ENCODE data around the gene BDKRB2.

Gene BDKRB2

DNA sequence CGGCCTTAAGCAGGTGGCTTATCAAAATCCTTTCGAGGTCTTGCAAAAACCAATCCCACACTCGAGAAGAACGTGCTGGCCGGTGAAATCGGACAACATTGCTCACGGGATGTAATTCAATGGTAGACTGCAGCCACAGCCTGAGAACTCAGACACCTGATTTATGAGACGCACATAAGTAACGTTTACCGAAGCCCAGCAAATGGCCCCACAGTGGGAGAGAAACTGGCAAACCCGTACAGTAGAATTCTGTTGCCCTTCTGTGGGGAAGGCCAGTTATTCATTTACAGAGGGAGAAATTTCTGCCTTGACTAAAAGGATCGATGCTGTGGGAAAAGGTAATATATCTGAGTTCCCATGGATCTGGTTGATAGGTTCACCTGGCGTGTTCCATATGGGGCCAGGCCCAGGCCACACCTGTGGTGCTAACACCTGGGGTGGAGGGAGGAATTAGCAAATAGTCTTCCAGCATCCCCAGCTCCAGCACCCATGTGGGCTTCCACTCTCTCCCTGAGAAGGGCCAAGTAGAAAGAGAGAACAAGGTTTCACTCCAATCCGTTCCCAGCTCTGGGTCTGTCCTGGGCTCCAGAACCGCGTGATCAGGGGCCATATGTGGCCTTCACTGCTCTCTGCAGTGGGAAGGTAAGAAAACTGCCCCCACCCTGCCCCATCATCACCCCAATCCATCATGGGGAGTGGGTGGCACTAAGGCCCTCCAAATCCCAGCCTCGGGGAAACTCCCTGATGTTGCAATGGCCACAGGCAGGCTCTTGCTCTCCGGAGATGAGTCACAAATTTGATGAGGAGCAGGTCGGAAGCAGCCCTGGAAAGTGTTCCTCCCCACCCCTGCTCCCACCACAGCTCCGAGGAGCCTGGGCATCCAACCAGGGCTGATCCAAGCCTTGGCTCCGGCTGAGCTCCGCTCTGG, 64.1 kb downstream of the BDKRB2 start:
- in situ Hi-C loops (cut with MboI; ENCODE audit: low sequenced_read_pairs), result no loop called here

DNA sequence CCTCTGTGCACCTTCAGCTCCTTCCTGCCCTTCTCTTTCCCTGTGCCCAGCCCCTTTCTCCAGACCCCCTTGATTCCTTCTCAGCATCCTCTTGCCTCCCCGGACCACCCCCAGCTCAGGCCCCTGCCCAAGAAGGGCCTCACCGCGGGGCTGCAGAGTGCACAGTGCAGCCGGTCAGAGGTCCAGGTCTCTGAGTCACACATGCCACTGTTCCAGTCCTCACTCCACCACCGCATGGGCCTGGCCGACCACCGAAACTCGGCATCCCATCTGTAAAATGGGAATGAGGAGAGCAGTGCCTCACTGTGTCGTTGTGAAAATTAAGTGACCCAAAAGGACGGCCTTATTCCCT, 64.7 kb downstream of the BDKRB2 start:
- in situ Hi-C loops (cut with MboI; ENCODE audit: low sequenced_read_pairs), result no loop called here

DNA sequence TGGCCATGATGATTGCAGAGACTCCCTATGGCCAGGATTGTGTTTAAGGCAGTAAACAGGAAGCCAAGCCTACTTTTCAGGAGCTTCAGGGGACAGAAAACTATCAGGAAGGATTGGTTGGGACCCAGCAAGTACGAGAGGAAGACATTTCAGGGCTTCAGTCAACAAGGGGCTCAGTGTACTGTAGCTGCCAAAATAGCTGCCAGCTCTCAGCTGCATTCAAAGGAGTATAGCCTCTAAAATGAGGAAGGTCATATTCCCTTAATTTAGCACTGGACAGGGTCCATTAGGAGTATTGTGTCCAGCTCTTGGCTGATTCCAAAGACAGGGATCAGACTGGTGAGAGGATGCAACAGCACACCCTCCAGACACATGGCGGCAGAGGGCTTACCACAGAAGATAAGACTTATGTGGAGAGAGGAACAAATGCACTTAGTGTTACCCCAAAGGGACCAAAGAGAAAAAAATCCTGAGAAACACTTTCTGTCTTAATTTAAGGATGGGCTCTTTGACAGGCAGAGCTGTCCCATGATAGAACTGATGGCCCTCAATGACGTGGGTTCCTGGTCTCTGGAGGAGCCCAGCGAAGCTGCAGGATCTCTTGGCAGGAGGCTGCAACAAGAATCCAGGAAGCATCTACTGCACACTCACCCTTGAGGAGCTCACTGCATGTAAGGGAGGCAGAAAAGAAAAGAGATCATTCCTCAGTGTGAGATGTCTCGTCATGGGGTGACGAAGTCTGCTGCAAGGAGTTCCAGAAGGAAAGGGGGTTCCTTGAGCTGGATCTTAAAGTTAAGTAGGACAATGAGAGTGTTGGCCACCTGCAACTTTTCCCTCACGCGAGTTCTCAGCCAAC, 66.2 kb downstream of the BDKRB2 start:
- in situ Hi-C loops (cut with MboI; ENCODE audit: low sequenced_read_pairs), result no loop called here

DNA sequence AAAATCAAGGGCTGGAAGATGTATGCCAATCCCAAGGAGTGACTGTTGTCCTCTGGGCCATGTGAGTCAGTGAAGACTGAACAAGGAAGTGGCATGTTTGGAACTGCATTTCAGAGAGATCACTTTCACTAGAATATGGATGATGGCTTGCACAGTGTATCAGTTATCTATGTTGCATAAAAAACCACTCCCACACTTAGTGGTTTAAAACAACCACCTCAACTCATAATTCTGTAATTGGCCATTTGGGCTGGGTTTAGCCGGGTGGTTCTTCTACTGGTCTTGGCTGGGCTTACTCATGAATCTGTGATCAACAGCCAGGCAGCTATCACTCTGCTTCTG, 66.8 kb downstream of the BDKRB2 start:
- in situ Hi-C loops (cut with MboI; ENCODE audit: low sequenced_read_pairs), result no loop called here

DNA sequence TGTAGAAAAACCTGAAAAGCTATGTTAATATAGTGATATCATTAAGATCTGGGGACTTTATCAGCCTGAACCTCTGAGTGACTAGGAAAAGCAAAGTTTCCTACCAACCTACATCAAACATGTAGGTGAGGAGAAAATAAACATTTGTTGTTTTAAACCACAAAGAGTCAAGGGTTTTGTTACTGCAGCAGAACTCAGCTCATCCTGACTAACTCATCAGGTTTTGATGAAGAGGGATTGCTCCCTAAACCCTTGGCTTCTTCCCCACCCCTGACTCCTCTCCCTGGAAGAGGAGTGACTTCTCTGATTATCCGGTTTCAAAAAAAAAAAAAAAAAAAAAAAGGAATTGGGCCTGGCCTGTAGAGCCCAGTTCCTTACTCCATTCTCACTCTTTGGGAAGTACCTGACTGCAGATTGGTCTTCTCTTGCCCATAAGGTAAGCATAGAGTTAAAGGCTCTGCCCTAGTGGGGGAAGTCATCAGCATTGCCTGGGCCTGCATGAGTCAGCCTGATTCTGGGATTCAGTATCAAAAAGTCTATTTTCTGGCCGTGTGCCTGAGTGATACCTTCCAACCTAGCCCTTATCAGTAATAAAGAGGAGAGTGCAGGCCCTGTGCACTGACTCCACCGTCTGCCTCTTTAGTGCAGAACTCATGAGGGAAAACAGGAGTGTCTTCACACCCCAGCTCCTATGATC, 68.3 kb downstream of the BDKRB2 start:
- in situ Hi-C loops (cut with MboI; ENCODE audit: low sequenced_read_pairs), result no loop called here

DNA sequence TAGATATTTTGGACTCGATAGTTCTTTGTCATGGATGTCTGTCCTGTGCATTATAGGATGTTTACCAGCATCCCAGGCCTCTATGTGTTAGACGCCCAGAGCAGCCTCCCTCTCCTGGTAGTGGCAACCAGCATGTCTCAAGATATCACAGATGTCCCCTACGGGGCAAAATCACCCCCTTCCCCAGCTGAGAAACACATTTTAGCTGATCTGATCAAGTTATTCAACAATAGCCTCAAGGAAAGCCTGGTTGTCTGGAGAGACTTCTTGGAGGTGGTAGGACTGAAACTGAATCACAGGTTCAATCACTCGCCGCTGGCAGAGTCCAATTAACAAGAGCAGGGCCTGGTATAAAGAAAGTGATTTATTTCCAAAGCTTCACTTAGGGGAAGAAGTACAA, 69.0 kb downstream of the BDKRB2 start:
- in situ Hi-C loops (cut with MboI; ENCODE audit: low sequenced_read_pairs), result no loop called here

DNA sequence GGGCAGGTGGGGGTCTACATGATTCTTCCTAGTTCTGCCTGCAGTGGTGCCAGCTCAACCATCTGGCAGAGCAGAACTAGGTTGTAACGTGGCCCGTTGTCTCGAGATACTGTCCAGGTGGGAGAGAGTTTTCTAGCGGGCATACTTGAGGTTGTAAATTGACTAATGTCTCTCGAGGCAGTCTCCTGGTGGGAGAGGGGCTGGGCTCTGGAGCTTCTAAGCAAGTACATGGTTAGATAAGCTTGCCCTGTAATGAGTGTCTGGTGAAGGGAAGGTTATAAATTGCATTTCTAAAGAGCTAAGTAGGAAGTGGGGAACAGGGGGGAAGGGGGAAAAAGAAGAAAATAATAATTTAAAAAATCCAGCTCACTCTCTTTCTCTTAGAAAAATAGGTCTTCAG, 69.5 kb downstream of the BDKRB2 start:
- in situ Hi-C loops (cut with MboI; ENCODE audit: low sequenced_read_pairs), result no loop called here

DNA sequence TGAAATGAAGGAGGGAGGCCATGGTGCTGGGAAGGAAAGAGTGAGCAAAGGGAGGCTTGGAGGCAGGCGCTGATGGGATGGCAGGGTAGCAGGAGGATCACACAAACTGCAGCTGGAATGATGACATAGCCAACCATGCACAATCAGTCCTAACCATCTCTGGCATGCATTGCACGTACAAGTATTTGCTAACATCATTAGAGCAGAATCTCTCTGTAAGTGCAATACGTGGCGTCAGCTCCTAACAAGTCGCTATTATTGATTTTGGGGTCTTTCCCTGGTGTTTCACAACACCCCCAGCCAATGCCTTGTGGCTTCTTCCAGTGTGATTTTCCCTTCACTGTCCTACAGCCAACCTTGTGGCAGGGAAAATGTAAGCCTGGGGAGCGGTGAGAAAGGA, 69.9 kb downstream of the BDKRB2 start:
- in situ Hi-C loops (cut with MboI; ENCODE audit: low sequenced_read_pairs), result no loop called here

DNA sequence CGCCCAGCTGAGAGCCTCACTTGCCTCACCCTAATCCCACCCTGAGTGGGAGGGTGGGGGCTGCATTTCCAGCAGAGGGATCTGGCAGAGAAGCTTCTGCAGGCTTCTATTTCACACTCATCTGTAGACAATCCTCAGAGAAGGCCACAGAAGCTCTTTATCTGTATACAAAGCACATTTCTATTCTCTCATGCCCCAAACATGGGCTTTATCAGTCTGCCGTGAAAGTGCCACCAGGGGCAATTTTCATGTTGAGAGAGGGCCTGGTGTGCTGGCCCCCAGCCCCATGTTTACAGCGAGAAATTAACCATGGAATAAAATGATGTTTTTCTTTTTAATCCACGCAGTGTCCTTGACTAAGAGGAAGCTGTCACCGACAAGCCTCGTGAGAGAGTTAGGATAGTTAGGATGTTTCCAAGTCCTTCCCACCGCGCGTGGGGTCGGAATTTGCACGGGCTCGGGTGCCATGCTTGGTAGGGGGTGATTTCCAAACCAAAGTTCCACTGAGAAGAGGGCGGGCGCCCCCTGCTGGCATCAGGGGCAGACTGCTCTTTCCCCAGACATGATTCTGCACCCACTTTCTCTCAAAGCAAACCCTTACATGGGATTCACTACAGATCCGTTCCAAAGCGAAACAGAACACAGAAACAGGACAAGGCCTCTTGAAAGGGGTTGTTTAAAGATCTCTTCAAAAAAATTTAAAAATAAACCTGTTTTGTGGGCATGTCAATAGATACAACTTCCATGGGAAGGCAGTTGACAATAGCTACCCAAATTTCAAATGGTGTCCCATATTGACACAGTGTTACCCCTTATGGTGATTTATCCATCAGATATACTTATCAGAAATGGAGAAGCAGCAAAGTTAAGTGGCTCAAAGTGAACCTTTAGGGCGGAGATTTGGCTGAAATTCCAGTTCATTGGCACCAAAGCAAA, 70.8 kb downstream of the BDKRB2 start:
- in situ Hi-C loops (cut with MboI; ENCODE audit: low sequenced_read_pairs), result no loop called here

DNA sequence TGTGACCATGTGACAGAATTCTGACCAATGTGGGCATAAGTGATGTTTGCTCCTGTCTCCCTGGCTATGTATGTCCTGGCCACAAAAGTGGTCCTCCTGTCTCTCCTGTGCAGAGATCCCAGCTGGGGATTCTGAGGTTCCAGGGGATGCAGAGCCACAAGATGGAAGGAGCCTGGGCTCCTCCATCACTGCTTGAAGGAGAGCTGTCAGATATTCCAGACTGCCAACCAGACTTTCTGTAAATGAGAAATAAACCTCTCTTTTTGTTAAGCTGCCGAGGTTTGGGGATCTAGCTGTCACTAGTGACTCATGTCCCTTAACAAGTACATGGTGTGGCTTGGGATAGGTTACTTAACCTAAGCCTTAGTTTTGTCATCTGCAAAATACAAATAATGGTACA, 73.3 kb downstream of the BDKRB2 start:
- in situ Hi-C loops (cut with MboI; ENCODE audit: low sequenced_read_pairs), result no loop called here

DNA sequence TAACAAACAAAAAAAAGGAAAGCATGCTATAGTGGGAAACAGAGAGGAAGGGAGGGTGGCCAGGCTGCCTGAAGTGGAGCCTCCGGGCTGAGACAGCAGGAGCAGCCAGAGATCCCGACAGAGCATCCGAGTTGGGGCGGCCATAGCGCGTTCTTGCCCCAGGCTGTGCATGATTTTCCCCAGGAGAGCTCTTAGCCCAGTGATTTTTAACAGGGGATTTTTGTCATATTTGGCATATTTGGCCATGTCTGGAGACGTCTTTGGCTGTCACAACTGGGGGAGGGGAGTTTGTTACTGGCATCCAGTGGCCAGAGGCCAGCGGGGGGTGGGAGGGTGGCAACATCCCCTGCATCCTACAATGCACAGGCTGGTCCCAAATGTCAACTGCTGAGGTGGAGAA, 74.9 kb downstream of the BDKRB2 start:
- in situ Hi-C loops (cut with MboI; ENCODE audit: low sequenced_read_pairs), result no loop called here

DNA sequence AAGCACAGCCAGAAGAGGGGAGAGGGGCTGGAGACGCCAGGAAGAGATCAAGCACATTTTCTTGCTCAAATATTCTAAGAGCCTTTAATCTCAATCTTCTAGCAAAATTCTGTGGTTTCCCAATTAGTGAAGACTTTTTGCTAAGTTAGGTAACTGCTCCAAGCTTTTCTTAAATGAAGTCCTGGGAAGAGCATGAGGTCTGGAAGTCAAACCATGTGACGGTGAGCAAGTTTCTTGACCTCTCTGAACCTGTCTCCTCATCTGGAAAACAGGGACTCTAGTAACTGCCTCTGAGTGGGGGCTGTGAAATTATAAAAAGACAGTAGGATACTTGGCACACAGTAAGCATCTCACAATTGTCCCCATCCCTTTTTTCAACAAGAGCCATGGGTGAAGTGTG, 75.5 kb downstream of the BDKRB2 start:
- in situ Hi-C loops (cut with MboI; ENCODE audit: low sequenced_read_pairs), result no loop called here

DNA sequence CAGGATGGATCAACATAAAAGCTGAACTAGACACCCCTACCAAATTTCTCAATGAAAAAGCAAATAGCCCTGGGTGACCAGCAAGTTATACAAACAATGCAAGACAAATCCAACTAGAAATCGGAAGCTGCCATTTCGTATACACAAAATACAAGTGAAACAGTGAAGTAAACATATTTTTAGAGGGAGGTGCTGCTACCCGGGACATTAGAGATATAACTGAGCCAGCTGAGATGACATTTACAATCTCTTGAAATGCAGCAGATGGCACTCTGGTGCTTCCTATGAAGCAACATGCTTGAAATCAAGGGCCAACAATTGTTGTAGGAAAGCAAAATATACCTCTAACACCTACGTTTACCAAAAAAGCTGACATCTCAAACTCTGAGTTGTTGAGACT, 76.8 kb downstream of the BDKRB2 start:
- in situ Hi-C loops (cut with MboI; ENCODE audit: low sequenced_read_pairs), result no loop called here

DNA sequence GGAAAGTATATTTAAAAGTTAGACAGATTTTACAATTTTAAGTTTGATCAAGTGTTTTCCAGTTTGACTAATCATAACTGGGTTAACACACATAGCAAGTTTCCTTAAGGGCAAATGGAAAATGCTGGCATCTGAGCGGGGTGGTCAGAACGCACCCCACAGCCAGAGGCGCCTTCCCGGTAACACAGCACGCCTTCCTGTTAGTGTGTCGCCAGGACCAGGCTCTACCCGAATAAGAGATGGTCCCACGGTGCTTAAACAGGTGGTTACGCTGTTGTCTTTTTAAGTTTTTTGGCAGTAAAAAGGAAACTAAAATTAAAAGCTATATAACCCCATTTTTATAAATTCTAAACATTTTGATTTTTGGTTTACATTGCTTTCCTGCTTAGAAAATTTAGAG, 79.4 kb downstream of the BDKRB2 start:
- in situ Hi-C loops (cut with MboI; ENCODE audit: low sequenced_read_pairs), result no loop called here

DNA sequence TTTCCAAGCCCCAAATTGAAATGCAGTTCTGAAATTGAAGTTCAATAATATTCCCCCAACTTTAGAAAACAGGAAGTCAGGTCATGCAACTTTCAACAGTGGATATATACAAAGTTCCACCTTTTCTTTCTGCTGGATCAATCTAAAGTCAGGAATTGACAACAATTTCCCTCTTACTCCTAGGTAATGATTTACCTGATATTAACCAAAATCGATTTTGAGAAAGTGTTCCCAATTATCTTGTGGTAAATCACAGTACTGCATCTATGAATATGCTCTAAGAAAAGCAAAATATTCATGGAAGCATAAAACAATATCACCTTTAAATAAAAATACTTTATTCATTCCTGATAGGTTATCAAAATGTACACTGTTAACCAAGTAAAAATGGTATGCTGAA, 79.8 kb downstream of the BDKRB2 start:
- in situ Hi-C loops (cut with MboI; ENCODE audit: low sequenced_read_pairs), result no loop called here

DNA sequence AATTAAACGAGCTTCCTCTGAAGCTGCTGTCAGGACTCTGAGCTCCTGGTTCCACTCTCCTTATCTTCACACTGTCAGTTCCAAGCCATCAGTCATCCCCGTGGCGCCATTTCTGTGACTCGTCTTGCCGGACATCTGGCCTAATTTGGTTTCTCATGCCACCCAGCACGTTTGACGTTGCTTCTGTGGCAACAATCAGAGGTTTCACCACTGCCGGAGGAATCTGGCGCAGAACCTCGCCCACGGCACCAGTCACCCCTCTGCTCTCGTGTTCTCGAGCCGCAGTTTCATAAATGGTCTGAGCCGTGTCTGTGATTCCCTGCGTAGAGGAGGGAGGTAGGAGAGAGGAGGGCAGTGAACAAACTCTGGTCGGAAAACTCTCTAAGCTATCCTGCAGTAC, 81.0 kb downstream of the BDKRB2 start:
- in situ Hi-C loops (cut with MboI; ENCODE audit: low sequenced_read_pairs), result no loop called here

DNA sequence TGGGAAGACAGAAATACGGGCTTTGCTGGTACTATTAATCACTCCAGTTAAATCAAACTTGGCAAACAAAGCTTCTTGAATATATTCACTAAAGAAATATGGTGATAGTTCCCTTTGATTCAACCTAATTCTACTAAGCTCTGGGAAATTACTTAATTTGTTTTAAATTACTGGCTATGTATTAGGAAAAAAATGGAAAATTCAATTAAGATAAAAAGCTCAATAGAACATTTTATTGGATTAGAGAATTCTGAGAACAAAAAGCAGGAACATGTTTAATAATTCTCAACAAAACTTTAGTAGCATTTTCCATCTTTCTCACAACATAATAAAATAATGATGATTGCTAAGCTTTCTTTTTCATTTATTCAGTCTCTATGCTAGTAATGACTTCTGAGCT, 81.6 kb downstream of the BDKRB2 start:
- in situ Hi-C loops (cut with MboI; ENCODE audit: low sequenced_read_pairs), result no loop called here

DNA sequence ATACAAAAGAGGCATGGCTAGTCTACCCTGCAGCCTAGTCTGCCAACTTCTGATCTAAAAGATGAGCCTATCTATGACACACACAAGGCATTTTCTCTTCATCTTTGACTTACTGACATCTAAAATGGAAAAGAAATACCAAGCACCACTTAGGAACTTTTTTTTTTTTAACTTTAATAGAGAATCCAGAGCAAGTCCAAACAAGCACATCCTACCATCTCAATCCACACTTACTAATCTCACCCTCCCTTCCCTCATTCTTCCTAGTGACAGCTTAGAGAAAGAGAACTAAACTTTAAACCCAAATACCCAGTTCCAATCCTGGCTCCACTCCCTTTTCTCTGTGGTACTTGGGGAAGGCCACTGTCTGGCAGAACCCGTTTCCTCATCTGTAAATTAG, 83.2 kb downstream of the BDKRB2 start:
- in situ Hi-C loops (cut with MboI; ENCODE audit: low sequenced_read_pairs), result no loop called here
